Measurements from ENCODE around the gene SLC1A3. TPM values are rescaled to one million over a fixed set of nuclear protein-coding genes. Genes with fewer than 3 reads are reported as not detected.

Gene SLC1A3
- total RNA-seq, 3 donors from 2014 or later (not counting 1 experiment from before 2014, with no cell fraction given) = 1.1 TPM; not detected in 2

GRCh38 chr5:36644727-36645126 is 38.3 kb downstream of the SLC1A3 start:
- no peaks in the 10 kb centered on the region for H3K36me3 Mint-ChIP-seq
- DNase-seq = no peak
- H3K27ac Mint-ChIP-seq = no peak overlapping the region
- no peak for ATAC-seq
- no peaks in the 10 kb centered on the region for H3K4me1 Mint-ChIP-seq
- H3K27me3 Mint-ChIP-seq (ENCODE audit: low read depth in 2 of 2) = peaks cover 5 to 21% of the 10 kb centered on the region in 2 donors
- H3K4me3 ChIP-seq (ENCODE audit: low read length) = no peak overlapping the region
- 83% methylated on average over 1 of the region's 3 CpGs for WGBS (ENCODE audit: insufficient coverage)
- no peaks in the 10 kb centered on the region for H3K4me1 ChIP-seq (ENCODE audit: control insufficient read depth, insufficient read depth, low read length)
- no peak overlapping the region for H3K4me3 Mint-ChIP-seq
- no peaks in the 10 kb centered on the region for H3K9me3 Mint-ChIP-seq
- H3K9me3 ChIP-seq (ENCODE audit: control insufficient read depth, insufficient read depth, low read length) = no peaks in the 10 kb centered on the region
- H3K36me3 ChIP-seq (ENCODE audit: control insufficient read depth, insufficient read depth, low read length) = no peaks in the 10 kb centered on the region
- no peak for TF ChIP-seq CTCF (IDR thresholded peaks at IDR 0.05)
- intact Hi-C loops (cut with micrococcal nuclease) = no loop called here
- H3K27me3 ChIP-seq (ENCODE audit: control insufficient read depth, insufficient read depth, low read length) = no peaks in the 10 kb centered on the region
- H3K27ac ChIP-seq (ENCODE audit: low read length) = no peak overlapping the region

- no peak for DNase-seq
- intact Hi-C loops (cut with micrococcal nuclease) = no loop called here
- Mint-ChIP-seq H3K36me3 (no peaks in the 10 kb centered on the region), H3K9me3 (no peaks in the 10 kb centered on the region), H3K4me1 (no peaks in the 10 kb centered on the region), H3K27ac (no peak overlapping the region), H3K27me3 (ENCODE audit: low read depth in 2 of 2) (peaks cover 9 to 21% of the 10 kb centered on the region in 2 donors), H3K4me3 (no peak overlapping the region)
- 85% methylated on average over 3 of the region's 3 CpGs for WGBS (ENCODE audit: insufficient coverage)
- H3K27me3 ChIP-seq (ENCODE audit: control insufficient read depth, insufficient read depth, low read length) = no peaks in the 10 kb centered on the region
- H3K9me3 ChIP-seq (ENCODE audit: control insufficient read depth, insufficient read depth, low read length) = no peaks in the 10 kb centered on the region
- no peaks in the 10 kb centered on the region for H3K36me3 ChIP-seq (ENCODE audit: control insufficient read depth, insufficient read depth, low read length)
- ATAC-seq = no peak
- H3K4me1 ChIP-seq (ENCODE audit: control insufficient read depth, insufficient read depth, low read length) = no peaks in the 10 kb centered on the region
- TF ChIP-seq CTCF (IDR thresholded peaks at IDR 0.05) = no peak
- H3K27ac ChIP-seq (ENCODE audit: low read length) = no peak overlapping the region
- H3K4me3 ChIP-seq (ENCODE audit: low read length) = no peak overlapping the region
Observed at GRCh38 chr5:36646100-36646499, 39.7 kb downstream of the SLC1A3 start.

- intact Hi-C loops (cut with micrococcal nuclease) = no loop called here
- no peak for TF ChIP-seq CTCF (IDR thresholded peaks at IDR 0.05)
- no peaks in the 10 kb centered on the region for H3K36me3 ChIP-seq (ENCODE audit: control insufficient read depth, insufficient read depth, low read length)
- no peaks in the 10 kb centered on the region for H3K27me3 ChIP-seq (ENCODE audit: control insufficient read depth, insufficient read depth, low read length)
- Mint-ChIP-seq H3K4me1 (no peaks in the 10 kb centered on the region), H3K9me3 (no peaks in the 10 kb centered on the region), H3K27me3 (ENCODE audit: low read depth in 2 of 2) (peaks cover 10 to 21% of the 10 kb centered on the region in 2 donors), H3K4me3 (no peak overlapping the region), H3K36me3 (no peaks in the 10 kb centered on the region), H3K27ac (no peak overlapping the region)
- ATAC-seq = no peak
- 92% methylated on average over 1 of the region's 3 CpGs for WGBS (ENCODE audit: insufficient coverage)
- H3K9me3 ChIP-seq (ENCODE audit: control insufficient read depth, insufficient read depth, low read length) = no peaks in the 10 kb centered on the region
- DNase-seq = no peak
- no peaks in the 10 kb centered on the region for H3K4me1 ChIP-seq (ENCODE audit: control insufficient read depth, insufficient read depth, low read length)
- no peak overlapping the region for H3K4me3 ChIP-seq (ENCODE audit: low read length)
- H3K27ac ChIP-seq (ENCODE audit: low read length) = no peak overlapping the region
Observed at GRCh38 chr5:36646507-36647023, 40.2 kb downstream of the SLC1A3 start.

DNA sequence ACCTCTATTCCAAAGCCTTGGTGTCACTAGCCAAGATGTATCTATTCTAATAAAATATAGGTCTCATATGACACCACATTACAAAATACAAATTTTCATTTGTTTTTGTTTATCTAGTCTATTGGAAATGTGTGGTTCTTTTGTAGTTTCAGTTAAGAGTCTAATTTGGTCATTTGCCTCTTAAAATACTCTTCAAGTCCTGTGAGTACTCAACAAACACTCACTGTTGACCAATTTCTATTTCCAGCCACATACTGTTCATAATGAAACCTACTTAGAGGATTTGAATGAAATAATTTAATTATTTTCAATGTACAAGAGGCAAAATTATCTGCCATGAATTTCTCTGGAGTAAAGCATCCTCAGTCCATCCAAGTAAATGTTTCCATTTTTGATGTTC is 40.6 kb downstream of the SLC1A3 start:
- Histone ChIP-seq H3K27ac (ENCODE audit: low read length) (no peak overlapping the region), H3K4me3 (ENCODE audit: low read length) (no peak overlapping the region), H3K9me3 (ENCODE audit: control insufficient read depth, insufficient read depth, low read length) (no peaks in the 10 kb centered on the region), H3K4me1 (ENCODE audit: control insufficient read depth, insufficient read depth, low read length) (no peaks in the 10 kb centered on the region), H3K27me3 (ENCODE audit: control insufficient read depth, insufficient read depth, low read length) (no peaks in the 10 kb centered on the region), H3K36me3 (ENCODE audit: control insufficient read depth, insufficient read depth, low read length) (no peaks in the 10 kb centered on the region)
- no peak overlapping the region for H3K27ac Mint-ChIP-seq
- no peaks in the 10 kb centered on the region for H3K9me3 Mint-ChIP-seq
- H3K4me1 Mint-ChIP-seq = no peaks in the 10 kb centered on the region
- H3K36me3 Mint-ChIP-seq = no peaks in the 10 kb centered on the region
- DNase-seq (no peak), ATAC-seq (no peak)
- no peak overlapping the region for H3K4me3 Mint-ChIP-seq
- TF ChIP-seq CTCF (IDR thresholded peaks at IDR 0.05) = no peak
- H3K27me3 Mint-ChIP-seq (ENCODE audit: low read depth in 2 of 2) = peaks cover 11 to 21% of the 10 kb centered on the region in 2 donors
- intact Hi-C loops (cut with micrococcal nuclease) = no loop called here

Measured in natural killer cell (primary cell).